Stimulated activated CD8-positive, alpha-beta memory T cell treated with anti-CD3 and anti-CD28 coated beads, Interleukin-12 subunit alpha, Interleukin-12 subunit beta, amount 100 ng/mL, for 1 hour (primary cell): ENCODE measurements around the gene BCAS3.

Experiments used
- DNase-seq: peaks from one replicate; pipeline ENCODE4 v3.0.0-alpha.2; 2020; ENCODE audit warnings: low read depth

Gene BCAS3

GRCh38 chr17:61294777-61295176 lies 617.1 kb downstream of the BCAS3 start:
- peak; percentile 1 for DNase-seq

DNA sequence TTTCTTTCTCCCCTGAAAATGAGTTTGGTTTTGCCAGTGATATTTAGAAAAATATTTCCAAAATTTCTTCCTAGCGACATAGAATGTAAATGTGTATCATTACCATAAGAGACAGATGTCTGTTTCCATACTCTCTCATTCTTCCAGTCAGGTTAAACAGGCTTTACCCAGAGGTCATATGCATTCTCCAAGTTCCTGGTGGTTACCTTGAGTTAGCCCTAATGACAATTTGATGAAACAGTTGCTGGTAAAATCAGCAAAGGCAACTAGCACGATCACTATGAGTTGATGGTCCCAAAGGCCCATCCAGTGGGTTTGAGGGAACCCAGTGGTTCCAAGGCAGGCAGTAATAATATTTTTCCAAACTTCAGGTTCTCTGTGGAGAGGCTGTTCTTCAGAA lies 618.4 kb downstream of the BCAS3 start:
- no peak for DNase-seq

DNA sequence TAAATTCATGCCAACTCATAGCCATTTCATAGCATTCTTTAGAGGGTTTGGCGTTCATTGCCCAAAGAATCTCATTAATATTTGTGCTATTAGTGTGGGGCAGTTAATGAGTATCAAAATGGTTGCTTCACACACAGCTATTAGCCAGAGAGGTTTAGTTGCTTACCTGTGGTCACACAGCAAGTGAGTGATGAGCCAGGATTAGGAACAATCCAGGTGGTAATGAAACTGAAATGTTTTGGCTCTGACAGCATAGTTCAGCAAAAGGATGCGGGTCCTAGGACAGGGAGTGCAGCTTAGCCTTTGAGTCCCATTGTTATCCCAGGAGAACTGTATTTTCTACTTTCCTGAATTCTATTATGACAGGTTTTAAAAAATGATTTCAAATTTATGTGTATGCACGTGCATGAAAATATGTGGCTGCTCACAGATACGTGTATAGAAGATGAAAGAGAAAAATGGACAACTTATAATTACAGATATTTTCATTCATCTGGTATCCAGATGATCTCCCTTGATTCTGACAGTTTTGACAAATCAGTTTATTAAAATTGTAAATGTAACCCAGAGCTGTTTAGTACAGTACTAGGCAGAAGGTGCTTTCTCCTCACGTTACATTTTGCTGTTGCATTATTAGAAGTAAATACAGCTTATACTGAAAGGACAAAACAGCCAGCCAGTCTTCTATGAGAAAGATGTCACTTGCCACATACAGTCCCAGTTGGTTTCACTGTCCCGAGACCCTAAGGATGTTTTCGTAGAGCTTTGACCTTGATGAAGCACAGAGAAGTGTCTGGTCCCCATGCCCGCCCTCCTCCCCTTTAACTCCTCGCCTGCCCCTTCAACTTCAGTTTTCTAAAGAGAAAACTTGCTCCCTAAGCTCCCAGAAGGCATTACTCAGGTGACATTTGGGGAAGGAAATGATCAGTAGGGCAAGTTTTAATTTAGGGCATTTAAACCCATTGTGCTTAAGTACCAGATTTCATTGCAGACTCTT lies 622.2 kb downstream of the BCAS3 start:
- DNase-seq = no peak

- no peak for DNase-seq
These were observed 625.5 kb downstream of the BCAS3 start for GRCh38 chr17:61302953-61303816.

GRCh38 chr17:61303817-61304096 lies 626.1 kb downstream of the BCAS3 start:
- no peak for DNase-seq

DNA sequence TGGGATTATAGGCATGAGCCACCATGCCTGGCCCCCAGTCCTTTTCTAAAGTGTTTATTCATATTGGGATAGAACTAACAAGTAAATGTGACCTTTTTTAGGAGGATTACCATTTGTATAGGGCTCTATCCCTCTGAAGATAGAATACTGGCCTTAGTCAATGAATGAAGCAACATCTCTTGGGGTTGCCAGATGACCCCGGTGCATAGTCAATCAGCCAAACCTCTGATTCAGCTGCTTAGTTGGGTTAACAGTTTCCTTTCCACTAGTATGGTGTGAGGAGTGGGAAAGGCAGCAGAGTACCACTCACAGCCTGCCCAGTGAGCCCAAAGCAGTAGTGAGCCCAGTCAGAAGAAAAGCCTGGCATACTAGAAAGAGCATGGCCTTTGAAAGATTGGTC lies 627.4 kb downstream of the BCAS3 start:
- DNase-seq = no peak

DNA sequence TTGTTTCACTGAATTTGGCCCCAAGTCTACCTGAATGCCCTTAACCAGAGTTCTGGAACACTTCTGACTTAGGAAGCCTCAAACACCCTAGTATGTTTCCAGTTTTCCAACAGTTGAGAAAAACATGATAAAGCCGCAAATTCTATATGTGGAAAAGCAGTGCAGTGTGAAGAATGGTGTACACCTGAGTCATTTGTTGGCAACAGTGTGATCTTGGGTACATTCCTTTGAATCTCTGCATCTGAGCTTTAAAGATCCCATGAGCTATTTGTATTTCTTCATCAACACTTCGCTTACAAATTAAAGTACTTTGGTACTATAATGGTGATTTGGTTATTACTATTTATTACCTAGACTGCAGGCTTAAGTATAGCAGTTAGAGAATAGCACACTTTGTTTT lies 628.4 kb downstream of the BCAS3 start:
- DNase-seq = no peak

DNA sequence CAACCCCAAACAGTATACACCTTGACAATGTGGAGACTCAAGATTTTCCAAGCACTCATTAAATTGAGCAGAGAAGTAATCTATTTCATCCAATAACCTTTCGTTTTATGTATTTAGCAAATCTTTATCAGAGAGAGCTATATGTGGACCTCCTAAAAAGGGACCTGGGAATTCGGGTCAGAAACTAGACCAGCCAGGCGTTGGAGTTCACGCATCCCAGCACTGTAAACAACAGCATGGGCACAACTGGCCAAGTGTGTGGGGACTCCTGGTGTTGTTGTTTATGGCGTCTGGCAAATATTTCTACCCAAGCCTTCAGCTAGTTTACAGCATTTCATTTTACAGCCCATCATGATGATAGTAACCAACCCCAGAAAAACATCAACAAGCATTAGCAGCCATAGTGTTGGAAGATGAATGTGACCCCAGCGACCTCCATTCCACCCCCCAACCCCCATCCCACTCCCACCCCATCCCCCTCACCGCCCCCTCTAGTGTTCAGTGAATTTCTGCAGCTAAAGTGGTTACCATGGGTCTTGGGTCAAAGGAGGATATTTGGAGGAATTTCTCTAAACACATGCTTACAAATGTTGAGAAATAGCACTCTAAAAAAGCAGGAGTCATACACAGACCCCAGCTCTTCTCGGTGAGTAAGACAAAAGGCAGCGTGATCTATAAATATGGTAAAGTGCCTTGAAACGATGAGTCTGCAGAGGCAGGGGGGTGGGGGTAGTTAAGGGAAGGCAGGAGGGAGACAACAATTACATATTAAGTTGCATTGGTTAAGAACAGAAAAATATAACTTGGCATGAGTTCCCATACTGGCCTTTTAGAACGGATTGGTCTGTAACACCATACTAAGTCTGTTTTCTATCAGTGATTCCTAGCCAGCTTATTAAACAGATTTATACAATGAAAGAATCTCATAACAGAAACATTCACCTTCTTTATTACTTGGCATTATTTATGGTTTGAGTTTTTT lies 630.5 kb downstream of the BCAS3 start:
- no peak for DNase-seq

DNA sequence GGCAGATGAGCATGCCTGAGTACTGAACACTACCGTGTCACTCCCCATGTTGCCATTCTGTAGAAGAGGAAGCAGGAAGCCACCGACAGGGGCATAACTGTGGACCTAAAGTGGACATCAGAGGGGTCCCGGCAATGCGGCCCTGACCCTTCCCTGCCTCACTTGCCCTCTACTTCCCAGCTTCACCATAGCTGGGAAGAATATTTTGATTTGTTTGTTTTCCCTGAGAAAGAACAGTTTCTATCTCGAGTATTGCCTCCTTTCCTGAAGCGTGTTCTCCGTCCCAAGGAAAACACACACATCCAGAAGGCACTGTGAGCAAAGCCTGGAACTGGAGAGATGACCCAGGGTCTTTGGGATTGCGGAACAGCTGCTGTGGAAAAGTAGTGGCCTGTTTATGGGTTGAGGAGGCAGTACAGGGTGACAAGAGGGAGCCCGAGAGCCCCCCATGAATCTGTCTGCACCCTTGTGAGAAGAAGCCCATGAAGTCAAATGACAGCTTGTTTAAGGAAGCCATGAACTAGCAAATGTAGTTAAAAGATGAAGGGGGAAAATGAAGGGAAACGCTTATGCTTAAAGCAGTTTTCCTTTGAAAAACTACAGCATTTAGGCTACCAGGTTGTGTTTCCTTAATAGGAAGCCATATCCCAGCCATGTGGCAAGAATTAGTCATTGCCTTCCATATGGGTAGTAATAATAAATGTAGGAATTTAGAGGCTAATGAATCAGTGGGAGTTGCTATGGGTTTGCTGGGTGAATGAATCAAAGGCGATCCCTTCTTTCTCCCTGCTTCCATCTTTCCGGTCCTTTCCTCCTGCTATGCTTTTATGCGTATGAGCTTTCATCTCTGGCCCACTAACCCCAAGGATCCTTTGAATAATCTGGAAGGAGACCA lies 632.0 kb downstream of the BCAS3 start:
- DNase-seq = no peak

DNA sequence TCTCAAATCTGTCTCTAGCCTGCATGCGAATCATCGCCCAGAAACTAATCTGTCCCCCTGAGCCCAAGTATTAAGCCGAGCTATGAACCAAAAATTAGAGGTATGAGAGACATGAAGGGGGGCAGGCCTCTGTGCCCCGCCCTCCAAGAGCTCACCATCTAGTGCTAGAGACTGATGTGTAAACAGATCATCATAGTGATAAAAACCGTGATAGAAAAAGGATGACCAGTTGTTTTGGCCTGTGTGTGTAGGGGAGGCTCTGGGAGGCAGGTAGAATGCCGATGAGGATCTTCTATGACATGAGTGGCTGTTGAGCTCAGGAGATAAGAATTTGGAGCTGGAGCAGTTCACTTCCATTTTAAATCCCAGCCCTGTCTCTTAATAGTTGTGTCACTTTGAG lies 632.9 kb downstream of the BCAS3 start:
- no peak for DNase-seq

DNA sequence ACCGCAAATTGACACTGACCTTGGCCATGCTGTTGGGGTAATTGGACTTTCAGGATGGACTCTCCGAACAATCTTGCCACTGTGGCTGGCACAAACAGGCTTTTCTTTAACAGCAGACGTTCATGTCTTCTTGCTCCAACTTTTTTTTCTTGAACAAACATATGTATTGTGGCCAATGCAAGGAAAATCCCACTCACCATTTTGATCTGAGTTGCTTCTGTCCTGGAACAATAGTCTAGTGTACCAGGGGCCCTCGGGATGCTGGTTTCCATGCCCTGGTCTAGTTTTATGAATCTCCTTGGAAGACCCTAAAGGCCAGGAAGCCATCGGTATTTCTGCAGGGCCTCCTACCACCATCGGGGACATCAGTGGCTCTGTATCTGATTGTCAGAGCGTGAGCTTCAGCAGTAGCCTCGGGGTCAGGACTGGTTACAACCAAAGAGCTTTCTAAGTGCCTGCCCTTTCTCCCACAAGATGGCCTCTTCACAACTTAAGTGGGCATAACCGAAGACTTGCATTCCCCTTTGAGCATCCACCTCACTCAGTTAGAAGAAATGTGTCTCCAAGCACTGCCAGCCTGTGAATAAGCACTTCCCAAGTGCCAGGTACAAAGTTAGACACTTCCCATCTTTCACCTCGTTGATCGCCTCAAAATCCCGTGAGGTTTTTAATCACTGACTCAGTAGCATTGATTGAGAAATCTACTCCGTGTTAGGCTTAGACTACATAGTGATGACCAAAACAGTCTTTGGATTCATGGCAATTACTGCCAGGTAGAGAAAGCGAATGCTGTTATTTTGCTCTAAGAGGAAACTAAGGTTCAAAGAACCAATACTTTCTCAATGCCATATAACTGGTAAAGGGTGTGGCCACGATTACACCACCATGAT lies 635.0 kb downstream of the BCAS3 start:
- DNase-seq = no peak

DNA sequence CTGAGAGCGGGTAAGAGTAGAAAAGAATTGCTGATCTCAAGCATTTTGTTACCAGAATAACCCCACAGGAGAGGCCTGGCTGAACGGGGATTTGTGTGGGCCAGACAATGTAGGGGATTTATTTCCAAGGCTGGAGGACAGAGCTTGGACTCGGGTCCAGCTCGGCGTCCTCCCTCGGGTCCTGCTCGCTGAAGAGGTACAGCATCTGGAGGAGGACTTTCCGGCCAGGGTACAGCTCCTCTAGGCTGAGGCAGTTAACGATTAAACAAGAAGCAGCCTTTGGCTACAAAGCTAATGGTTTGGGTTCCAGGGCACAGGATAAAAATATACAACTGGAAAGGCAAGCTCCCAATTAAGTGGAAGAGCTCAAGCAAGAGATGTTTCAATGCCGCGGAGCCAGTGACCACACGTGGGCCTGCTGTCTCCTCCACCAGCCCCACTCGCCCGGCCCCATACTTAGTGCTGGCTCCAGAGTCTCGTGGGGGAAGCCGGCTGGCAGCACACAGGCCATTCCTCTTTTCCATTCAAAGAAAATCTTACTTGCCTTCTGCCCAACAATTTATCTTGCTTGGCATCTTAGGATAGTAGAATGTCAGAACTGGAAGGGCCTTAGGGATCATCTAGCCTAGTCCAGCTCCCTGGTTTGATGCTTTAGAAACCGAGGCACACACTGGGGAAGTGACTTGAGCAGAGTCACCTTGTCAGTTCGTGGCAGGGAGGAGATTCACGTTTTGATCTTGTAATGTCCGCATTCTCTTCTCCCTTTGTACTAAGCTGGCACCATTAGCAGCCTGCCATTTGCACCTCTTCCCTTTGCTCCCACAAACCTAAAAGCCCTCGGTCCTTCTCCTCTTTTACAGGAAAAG lies 636.0 kb downstream of the BCAS3 start:
- no peak for DNase-seq

DNA sequence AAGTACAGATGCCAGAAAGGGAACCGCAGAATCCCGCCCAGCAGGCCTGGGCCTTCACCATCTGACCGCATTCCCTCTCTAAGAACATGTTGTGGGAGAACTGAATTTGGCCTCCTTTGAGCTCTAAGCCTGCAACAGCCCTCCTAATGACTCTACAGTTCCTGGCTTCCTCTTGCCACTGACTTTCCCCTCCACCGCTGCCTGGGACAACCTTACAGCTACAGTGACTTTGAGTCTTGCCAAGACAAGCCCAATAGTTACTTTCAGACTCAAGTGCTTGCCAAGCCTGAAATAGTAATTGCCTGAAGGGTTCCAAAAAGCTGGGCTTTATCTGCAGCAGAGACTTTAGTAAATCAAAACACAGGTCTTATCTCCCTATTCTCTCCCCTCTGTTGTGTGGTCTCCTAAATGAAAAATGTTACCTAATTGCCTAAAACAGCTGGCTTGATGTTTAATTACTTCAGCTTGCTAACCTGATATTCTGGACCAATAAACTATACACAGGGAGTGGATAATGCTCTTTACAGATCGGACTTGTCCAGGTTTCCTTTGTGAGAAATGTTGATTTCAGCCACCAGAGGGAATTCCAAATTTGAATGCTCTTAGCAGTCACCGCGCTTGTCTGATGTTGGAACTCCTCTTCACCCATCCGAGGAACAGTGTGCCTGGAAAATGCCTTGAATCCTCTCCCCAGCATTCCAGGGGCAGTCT lies 636.9 kb downstream of the BCAS3 start:
- no peak for DNase-seq

DNA sequence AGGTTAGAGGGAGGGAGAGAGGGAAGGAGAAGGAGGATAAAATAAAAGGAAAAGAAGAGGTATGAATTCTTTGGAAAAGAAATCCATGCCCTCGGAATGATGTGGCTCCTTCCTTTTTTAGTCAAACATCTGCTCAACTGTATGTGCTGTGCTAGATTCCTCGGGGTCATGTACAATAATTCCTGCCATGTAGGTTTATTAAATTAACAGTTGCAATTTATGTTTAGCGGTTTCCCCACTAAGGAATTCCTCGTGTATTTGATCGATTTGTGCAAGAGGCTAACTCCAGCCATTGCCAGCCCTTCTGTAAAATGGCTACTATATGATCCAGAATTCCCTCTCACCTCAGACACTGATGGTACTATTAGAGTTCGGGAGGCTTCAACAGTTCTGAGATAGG lies 639.0 kb downstream of the BCAS3 start:
- no peak for DNase-seq

- DNase-seq = no peak
These were observed 640.1 kb downstream of the BCAS3 start for GRCh38 chr17:61317779-61318178.

DNA sequence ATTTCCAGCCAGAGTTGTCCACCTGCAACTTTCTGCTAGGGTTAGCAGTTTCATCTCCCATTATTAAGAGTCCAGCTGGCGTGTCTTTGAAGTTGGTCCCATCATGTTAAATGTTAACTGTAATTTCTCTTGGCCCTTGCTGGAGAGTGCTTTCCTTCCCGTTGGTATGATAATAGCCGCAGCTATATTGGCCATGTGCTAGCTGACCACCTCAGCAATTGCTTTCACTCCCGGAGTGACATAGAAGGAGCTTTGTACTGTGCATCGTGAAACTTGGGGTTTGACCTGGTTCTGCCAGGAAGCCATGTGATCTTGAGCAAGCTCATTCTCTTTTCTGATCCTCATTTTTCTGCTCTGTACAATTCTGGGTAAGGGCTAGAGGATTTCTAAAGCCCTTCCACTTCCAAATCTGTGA lies 641.0 kb downstream of the BCAS3 start:
- DNase-seq = no peak

DNA sequence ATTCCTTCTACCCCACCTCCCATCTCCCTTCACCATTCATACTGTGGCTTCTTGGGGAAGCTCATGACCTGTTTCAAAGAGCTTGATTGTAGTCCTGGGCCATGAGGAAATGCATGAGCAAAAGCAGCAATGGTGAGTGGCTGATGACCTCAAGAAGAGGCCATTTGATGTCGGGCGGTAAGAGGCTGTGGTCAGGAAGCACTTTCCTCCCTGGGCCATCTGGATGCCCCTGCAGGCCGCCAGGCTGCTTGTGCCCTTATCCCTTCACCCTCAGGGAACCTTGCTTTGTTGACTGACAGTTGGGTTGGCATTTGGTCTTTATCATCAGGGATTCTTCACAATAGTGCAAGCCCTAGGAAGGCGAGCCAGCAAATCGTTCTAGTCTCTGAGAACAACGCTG lies 643.7 kb downstream of the BCAS3 start:
- DNase-seq = no peak

DNA sequence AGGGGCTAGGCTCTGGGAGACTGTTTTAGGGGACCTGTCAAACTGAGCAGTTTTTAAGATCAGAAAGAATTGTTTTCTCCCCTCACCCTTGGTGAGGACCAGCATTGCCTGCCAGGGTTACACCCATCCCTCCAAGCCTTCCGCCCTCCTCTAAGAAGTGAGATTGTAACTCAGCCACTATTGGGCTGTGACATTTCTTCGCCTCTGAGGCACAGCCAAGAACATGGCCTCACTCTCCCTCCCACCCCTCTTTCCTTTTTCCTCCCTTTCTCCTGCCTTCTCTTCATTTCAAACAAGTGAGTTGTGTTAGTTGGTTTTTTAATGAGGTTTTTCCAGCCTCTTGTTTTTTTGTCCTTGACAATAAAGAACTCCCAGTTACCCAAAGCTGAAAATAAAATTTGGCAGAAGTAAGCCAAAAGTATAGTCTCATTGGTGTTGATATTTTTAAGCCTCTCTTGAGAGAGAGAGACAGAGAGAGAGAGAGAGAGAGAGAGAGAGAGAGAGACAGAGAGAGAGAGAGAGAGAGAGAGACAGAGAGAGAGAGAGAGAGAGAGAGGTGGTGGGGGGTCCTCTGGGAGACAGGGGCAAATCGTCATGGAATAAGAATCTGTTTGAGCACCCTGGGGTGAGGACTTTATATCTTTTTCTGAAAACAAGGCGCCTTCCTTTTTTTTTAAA lies 644.8 kb downstream of the BCAS3 start:
- no peak for DNase-seq
